Measurements from ENCODE around the gene CDH4. TPM values are rescaled to one million over a fixed set of nuclear protein-coding genes. Genes with fewer than 3 reads are reported as not detected.

The CDH4 gene
- total and polyA plus RNA-seq, 8 donors, result under 0.01 to 2.2 (median 0.11) TPM; not detected in 2

- no peak overlapping the region for H3K27ac ChIP-seq
- peaks cover 0 to 14% (median 8%) of the 10 kb centered on the region in 4 donors for H3K4me1 ChIP-seq
- no peaks in the 10 kb centered on the region for H3K9me3 ChIP-seq
- intact Hi-C loops (cut with DNase I; ENCODE audit: low total_unique reads), result no loop called here
- no peak for DNase-seq
- no peaks in the 10 kb centered on the region for H3K36me3 ChIP-seq
- TF ChIP-seq EP300 (IDR thresholded peaks at IDR 0.05) (no peak), POLR2AphosphoS5 (IDR thresholded peaks at IDR 0.05) (no peak), POLR2A (IDR thresholded peaks at IDR 0.05) (no peak), CTCF (IDR thresholded peaks at IDR 0.05) (no peak)
- H3K4me3 ChIP-seq, result no peak overlapping the region
- 24 to 39% (median 30%) methylated on average over 31 to 41 of the region's 41 CpGs for WGBS, 5 donors
- peaks cover 11 to 47% (median 24%) of the 10 kb centered on the region in 3 donors for H3K27me3 ChIP-seq
These were observed 712.9 kb downstream of the CDH4 start for GRCh38 chr20:61964675-61965605.

DNA sequence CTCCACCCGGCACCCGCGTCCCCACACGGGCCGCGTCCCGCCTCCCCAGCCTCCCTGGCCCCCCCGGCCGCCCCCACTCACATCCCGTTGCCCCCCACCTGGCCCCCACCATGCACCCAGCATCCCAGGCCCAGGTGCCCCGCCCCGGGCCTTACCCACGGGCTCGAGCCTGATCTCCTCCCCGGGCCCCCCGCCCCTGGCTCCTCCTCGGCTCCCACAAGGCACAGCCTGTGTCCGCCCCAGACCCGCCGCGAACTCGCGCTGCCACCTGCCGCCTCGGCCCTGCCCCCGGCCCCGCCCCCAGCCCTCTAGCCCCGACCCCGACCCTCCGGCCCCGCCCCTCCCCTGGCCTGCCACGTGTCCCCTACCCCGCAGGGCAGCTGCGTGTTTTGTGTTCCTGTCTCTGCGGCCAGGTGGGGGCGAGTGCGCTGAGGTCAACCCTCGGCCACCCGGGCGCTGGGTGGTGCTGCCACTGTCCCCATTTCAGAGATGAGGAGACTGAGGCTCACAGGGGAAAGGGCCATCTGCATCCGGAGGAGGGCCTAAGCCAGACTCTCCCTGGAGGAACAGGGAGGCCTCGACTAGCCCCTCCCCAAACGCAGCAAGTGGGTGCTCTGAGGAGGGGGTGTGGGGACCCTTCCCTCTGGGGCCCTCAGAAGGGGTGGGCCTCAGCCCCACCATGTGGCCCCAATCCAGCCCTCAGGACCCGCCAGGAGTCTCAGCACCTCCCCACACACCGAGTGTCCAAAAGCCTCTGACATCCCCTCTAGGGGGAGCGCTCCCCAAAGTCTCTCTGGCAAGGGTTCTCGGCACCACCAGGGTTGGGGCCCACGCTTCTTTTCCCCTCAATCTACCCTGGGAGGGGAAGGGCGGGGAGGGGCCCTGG is 713.8 kb downstream of the CDH4 start:
- peaks cover 11 to 47% (median 24%) of the 10 kb centered on the region in 3 donors for H3K27me3 ChIP-seq
- 11 to 48% (median 24%) methylated on average over 2 to 49 of the region's 49 CpGs for WGBS, 5 donors
- no peak for TF ChIP-seq CTCF (IDR thresholded peaks at IDR 0.05)
- TF ChIP-seq EP300 (IDR thresholded peaks at IDR 0.05), result no peak
- no peak for TF ChIP-seq POLR2A (IDR thresholded peaks at IDR 0.05)
- TF ChIP-seq POLR2AphosphoS5 (IDR thresholded peaks at IDR 0.05), result no peak
- H3K4me3 ChIP-seq, result no peak overlapping the region
- H3K27ac ChIP-seq, result no peak overlapping the region
- no peaks in the 10 kb centered on the region for H3K36me3 ChIP-seq
- peaks cover 0 to 14% (median 8%) of the 10 kb centered on the region in 4 donors for H3K4me1 ChIP-seq
- intact Hi-C loops (cut with DNase I; ENCODE audit: low total_unique reads), result no loop called here
- H3K9me3 ChIP-seq, result no peaks in the 10 kb centered on the region
- peak in 1 of 2 donors; percentile 29 for DNase-seq

DNA sequence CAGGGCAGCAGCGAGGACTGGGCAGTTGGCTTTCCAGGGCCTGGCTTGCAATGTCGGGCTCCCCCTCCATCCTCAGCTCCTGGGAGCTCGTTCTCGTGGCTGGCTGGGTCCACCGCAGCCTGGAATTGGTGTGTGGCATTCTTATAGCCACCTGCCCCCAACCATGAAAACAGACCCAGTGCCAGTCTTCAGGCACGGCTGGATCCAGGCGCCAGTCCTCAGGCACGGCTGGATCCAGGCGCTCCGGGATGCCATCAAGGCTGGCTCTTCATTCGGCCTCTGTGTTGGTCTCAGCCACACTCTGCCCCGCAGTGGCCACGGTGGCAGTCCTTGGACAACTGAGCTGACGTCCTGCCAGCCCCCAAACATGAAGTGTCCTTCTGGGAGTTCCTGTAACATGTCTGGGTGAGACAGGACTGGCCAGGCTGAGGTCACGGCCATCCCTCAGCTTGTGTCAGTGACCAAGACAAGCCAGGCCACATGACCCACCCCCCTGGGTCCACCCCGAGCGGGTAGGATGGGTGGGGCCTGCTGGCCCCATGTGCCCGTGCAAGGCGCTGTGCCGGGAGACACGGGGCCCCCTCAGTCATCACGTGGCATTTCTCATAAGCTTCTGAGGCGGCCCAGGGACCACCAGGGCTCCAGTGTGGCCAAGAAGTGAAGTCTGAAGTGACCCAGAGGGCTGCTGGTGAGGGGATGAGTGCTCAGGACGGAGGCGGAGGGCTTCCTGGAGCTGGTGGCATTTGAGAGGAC is 714.6 kb downstream of the CDH4 start:
- Histone ChIP-seq H3K27me3 (peaks cover 11 to 47% (median 24%) of the 10 kb centered on the region in 3 donors), H3K4me3 (no peak overlapping the region), H3K27ac (no peak overlapping the region), H3K36me3 (peaks cover 0 to 3% (median 1%) of the 10 kb centered on the region in 4 donors), H3K4me1 (peaks cover 0 to 14% (median 8%) of the 10 kb centered on the region in 4 donors), H3K9me3 (no peaks in the 10 kb centered on the region)
- 76 to 79% (median 76%) methylated on average over 14 to 25 of the region's 25 CpGs for WGBS, 5 donors
- DNase-seq, result no peak
- intact Hi-C loops (cut with DNase I; ENCODE audit: low total_unique reads), result no loop called here
- no peak for TF ChIP-seq EP300 (IDR thresholded peaks at IDR 0.05)
- TF ChIP-seq CTCF (IDR thresholded peaks at IDR 0.05), result no peak
- TF ChIP-seq POLR2AphosphoS5 (IDR thresholded peaks at IDR 0.05), result no peak
- no peak for TF ChIP-seq POLR2A (IDR thresholded peaks at IDR 0.05)
